Testis (tissue), 2 donors: ENCODE data around the gene KIAA1671.

Experiments used
- CTCF ChIP-seq, 3 experiments: fragments of 450-650 bp in 2 of 3; fragments of 200-600 bp in 1 of 3; sonication (generic) in 1 of 3; IDR thresholded peaks; one replicate each; pipeline ENCODE4 v1.5.1; 2016 to 2019; ENCODE audit warnings: antibody characterized with exemption in 3 of 3, mild to moderate bottlenecking in 2 of 3, moderate library complexity in 1 of 3
- POLR2A ChIP-seq: fragments of 450-650 bp; IDR thresholded peaks from one replicate; pipeline ENCODE4 v1.6.1; 2017; ENCODE audit warnings: antibody characterized with exemption, mild to moderate bottlenecking, moderate library complexity

GRCh38 chr22:25000686-25001085 is 48.2 kb downstream of the KIAA1671 start:
- no peak for TF ChIP-seq CTCF (IDR thresholded peaks at IDR 0.05)
- TF ChIP-seq POLR2A: no peak
